K562 (cell line): ENCODE data around the gene CNIH4. TPM values are rescaled to one million over a fixed set of nuclear protein-coding genes. Genes with fewer than 3 reads are reported as not detected.

ENCODE experiments used
- ATAC-seq: fragments of 200-7000 bp; cut with Tn5 transposase; 3 replicates; pipeline ENCODE4 v1.9.1; 2020; ENCODE audit warnings: moderate library complexity
- Bru-seq: library from RNA; stranded (reverse); fragments of 400-500 nt; gene quantifications from one replicate; lab custom pipeline; 2021; lab: Mats Ljungman, UMichigan
- BruChase-seq, 2 experiments: library from RNA; stranded (reverse); fragments of 400-500 nt; gene quantifications; one replicate each; lab custom pipeline; 2021; lab: Mats Ljungman, UMichigan
- BruUV-seq: library from RNA; stranded (reverse); fragments of 400-500 nt; replicated peaks from 2 replicates; lab custom pipeline; 2021; lab: Mats Ljungman, UMichigan
- CTCF ChIA-PET: fragments of 300-600 bp; formaldehyde crosslinking; extraction: SDS; loops from one replicate; lab custom pipeline; 2021; ENCODE audit warnings: low intra/inter-chr PET ratio; lab: Yijun Ruan, JAX
- POLR2A ChIA-PET: fragments of 300-600, 350-650 bp; sonication (Branson Sonifier 250); formaldehyde crosslinking; extraction: SDS; loops from one replicate; lab custom pipeline; 2021; ENCODE audit warnings: antibody characterized with exemption, inconsistent platforms; lab: Yijun Ruan, JAX
- DNase-seq, 4 experiments: peaks; one replicate each; pipeline versions ENCODE4 v3.0.0 to v3.0.0-alpha.2; 2011 to 2018; ENCODE audit warnings: low spot score in 3 of 4, mixed read lengths in 3 of 4; ENCODE audit errors: extremely low read depth in 1 of 4
- FAIRE-seq: peaks from 2 replicates; lab custom pipeline; 2011; peaks lifted over from hg19 to GRCh38; lab: Jason Lieb, UNC
- H2AFZ ChIP-seq: 2 replicates; pipeline ENCODE4 v1.6.0; 2011; ENCODE audit warnings: low read depth, low read length, control low read depth, inconsistent platforms
- H3K27ac ChIP-seq: fragments of 200-600 bp; 3 replicates; pipeline ENCODE4 v1.8.0; 2011; ENCODE audit warnings: low read depth, mild to moderate bottlenecking, control low read depth, inconsistent platforms, low read length, moderate library complexity, mixed read lengths; ENCODE audit errors: extremely low read depth
- H3K27me3 ChIP-seq, 2 experiments: fragments of 300-600 bp in 1 of 2; 2 replicates in 1 of 2; 3 replicates in 1 of 2; pipeline versions ENCODE4 v1.6.0 to v1.8.0; 2011; ENCODE audit warnings: inconsistent platforms in 2 of 2, low read length in 2 of 2, mild to moderate bottlenecking in 1 of 2, mixed read lengths in 1 of 2, moderate library complexity in 1 of 2; ENCODE audit not compliant: control insufficient read depth in 2 of 2, insufficient read depth in 2 of 2
- H3K36me3 ChIP-seq: fragments of 300-600 bp; 3 replicates; pipeline ENCODE4 v1.8.0; 2011; ENCODE audit warnings: mild to moderate bottlenecking, low read length, inconsistent platforms; ENCODE audit not compliant: control insufficient read depth, insufficient read depth
- H3K4me1 ChIP-seq, 2 experiments: fragments of 200-600 bp in 1 of 2; replicated peaks in 1 of 2; 2 replicates in 1 of 2; 3 replicates in 1 of 2; pipeline versions ENCODE4 v1.5.1 to v1.8.0; 2011; ENCODE audit warnings: inconsistent platforms in 2 of 2, low read length in 2 of 2, mild to moderate bottlenecking in 1 of 2, mixed read lengths in 1 of 2, moderate library complexity in 1 of 2; ENCODE audit not compliant: control insufficient read depth in 2 of 2, insufficient read depth in 2 of 2
- H3K4me2 ChIP-seq: 2 replicates; pipeline ENCODE4 v1.6.1; 2011; ENCODE audit warnings: low read length, control low read depth, inconsistent platforms, mixed read lengths; ENCODE audit not compliant: insufficient read depth
- H3K4me3 ChIP-seq: fragments of 200-600 bp; sonication (generic), shearing (Covaris generic); 2 replicates; pipeline ENCODE4 v1.5.1; 2016; ENCODE audit warnings: control low read depth, inconsistent platforms
- H3K79me2 ChIP-seq: fragments of 200-600 bp; 3 replicates; pipeline ENCODE4 v1.8.0; 2011; ENCODE audit warnings: low read length, inconsistent platforms; ENCODE audit not compliant: control insufficient read depth, insufficient read depth
- H3K9ac ChIP-seq, 2 experiments: 2 replicates each; pipeline versions ENCODE4 v1.6.0 to v1.6.1; 2011; ENCODE audit warnings: low read depth in 2 of 2, low read length in 2 of 2, control low read depth in 1 of 2, inconsistent platforms in 1 of 2, mild to moderate bottlenecking in 1 of 2, mixed read lengths in 1 of 2; ENCODE audit not compliant: insufficient read depth in 1 of 2
- H3K9me1 ChIP-seq: one replicate; pipeline ENCODE4 v1.6.0; 2011; ENCODE audit warnings: inconsistent platforms, mild to moderate bottlenecking, low read length, moderate library complexity; ENCODE audit not compliant: control insufficient read depth, insufficient read depth
- H3K9me3 ChIP-seq: replicated peaks from 2 replicates; pipeline ENCODE4 v1.5.1; 2011; ENCODE audit warnings: low read depth, low read length, inconsistent platforms; ENCODE audit not compliant: control insufficient read depth, insufficient read depth
- H4K20me1 ChIP-seq: replicated peaks from 2 replicates; pipeline ENCODE4 v1.6.1; 2011; ENCODE audit warnings: low read length, inconsistent platforms, mixed read lengths; ENCODE audit not compliant: control insufficient read depth, insufficient read depth
- DMBX1 ChIP-seq: fragments of 250-450 bp; sonication (Bioruptor Pico); IDR thresholded peaks from 2 replicates; pipeline ENCODE4 v1.8.0; 2022; ENCODE audit warnings: inconsistent platforms, mild to moderate bottlenecking, moderate library complexity, borderline replicate concordance
- MBD1 ChIP-seq: fragments of 250-450 bp; sonication (Bioruptor Pico); IDR thresholded peaks from 2 replicates; pipeline ENCODE4 v1.8.0; 2022; ENCODE audit warnings: inconsistent platforms
- NR2C2 ChIP-seq, 2 experiments: fragments of 200-800 bp in 1 of 2; sonication (Bioruptor generic) in 1 of 2; sonication (generic) in 1 of 2; formaldehyde crosslinking in 1 of 2; IDR thresholded peaks; 2 replicates each; pipeline versions ENCODE4 v1.6.1 to v1.8.0; 2016 to 2022; ENCODE audit warnings: mild to moderate bottlenecking in 1 of 2, missing compliant biosample characterization in 1 of 2, missing genetic modification characterization in 1 of 2, missing genetic modification reagents in 1 of 2
- PCBP1 ChIP-seq: fragments of 200-400 bp; formaldehyde crosslinking; IDR thresholded peaks from 2 replicates; pipeline ENCODE4 v1.6.1; 2018; ENCODE audit warnings: mild to moderate bottlenecking, low read depth, low read length; ENCODE audit not compliant: poor library complexity, severe bottlenecking
- SIN3B ChIP-seq: fragments of 450-650 bp; IDR thresholded peaks from 2 replicates; pipeline ENCODE4 v1.6.1; 2017; ENCODE audit warnings: low read depth, mild to moderate bottlenecking, moderate library complexity
- SLC30A9 ChIP-seq: fragments of 250-450 bp; sonication (Bioruptor Pico); IDR thresholded peaks from 2 replicates; pipeline ENCODE4 v1.8.0; 2022; ENCODE audit warnings: mild to moderate bottlenecking, moderate library complexity
- SMARCC2 ChIP-seq: fragments of 450-650 bp; IDR thresholded peaks from 2 replicates; pipeline ENCODE4 v1.6.1; 2017; ENCODE audit warnings: antibody characterized with exemption, moderate library complexity, mild to moderate bottlenecking, low read depth
- XRCC3 ChIP-seq: fragments of 450-650 bp; IDR thresholded peaks from 2 replicates; pipeline ENCODE4 v1.6.1; 2017; ENCODE audit warnings: mild to moderate bottlenecking, moderate library complexity
- ZNF23 ChIP-seq: fragments of 250-450 bp; sonication (Bioruptor Pico); IDR thresholded peaks from 2 replicates; pipeline ENCODE4 v1.4.0; 2020; ENCODE audit warnings: mild to moderate bottlenecking
- ZNF347 ChIP-seq: fragments of 450-650 bp; formaldehyde crosslinking; IDR thresholded peaks from 2 replicates; pipeline ENCODE4 v1.4.0; 2020; ENCODE audit warnings: low read depth, mild to moderate bottlenecking, moderate library complexity
- WGBS: fragments of 100-300 bp; shearing (Covaris generic); methylation state at CpG from one replicate; pipeline ENCODE4 v1.1.6; 2016; ENCODE audit warnings: low coverage, mixed read lengths; ENCODE audit not compliant: insufficient coverage; ENCODE audit errors: missing lambda C conversion rate; 5-methylcytosine and 5-hydroxymethylcytosine counted together
- in situ Hi-C: fragments of 300-500 bp; cut with MboI; formaldehyde crosslinking; loops from 4 replicates; pipeline ENCODE4 v1.15.0; 2018; ENCODE audit warnings: inconsistent platforms, mixed read lengths
- intact Hi-C: fragments of 100-400 bp; cut with micrococcal nuclease; formaldehyde crosslinking; loops from 2 replicates; pipeline ENCODE4 v1.14.2; 2022
- long read RNA-seq, 3 experiments: library from polyadenylated mRNA in 2 of 3; library from RNA in 1 of 3; unstranded in 2 of 3; stranded (forward) in 1 of 3; transcript quantifications; one replicate each; pipeline ENCODE4 v2.0.0, GENCODE V29; 2019 to 2022
- polyA minus RNA-seq, 3 experiments: library from RNA; depleted of rRNA, polyadenylated mRNA; stranded (reverse); fragments of >200 nt; gene quantifications; 2 replicates each; pipeline ENCODE4 v1.2.3, GENCODE V29; 2011
- polyA plus RNA-seq, 8 experiments: library from polyadenylated mRNA; depleted of rRNA in 4 of 8; stranded (reverse) in 5 of 8; unstranded in 3 of 8; fragments of >200 nt; fragmentation: Nextera tagmentation in 2 of 8; fragmentation: Illumina TruSeq in 1 of 8; extraction: Ambion mirVana in 2 of 8; extraction: Trizol in 1 of 8; gene quantifications; 2 replicates each; pipeline versions ENCODE4 v1.2.1 to v1.2.3, GENCODE V29; 2011 to 2014; ENCODE audit warnings: inconsistent platforms in 1 of 8, missing spikeins in 1 of 8
- total RNA-seq, 7 experiments: library from RNA; depleted of rRNA in 6 of 7; stranded (reverse); fragments of >200 nt in 6 of 7; fragmentation: Illumina TruSeq in 2 of 7; extraction: Trizol in 2 of 7; gene quantifications; 2 replicates each; pipeline versions ENCODE4 v1.2.1 to v1.2.3, GENCODE V29; 2011 to 2021; ENCODE audit warnings: low replicate concordance in 1 of 7
- TF ChIP-seq, protein P1 (sequence below): sonication (generic); formaldehyde crosslinking; IDR thresholded peaks from 2 replicates; pipeline ENCODE4 v1.8.0; 2023; ENCODE audit warnings: mild to moderate bottlenecking, missing genetic modification reagents

CNIH4 gene
- total RNA-seq (2011; cell fraction: chromatin; rRNA removed; ENCODE audit: low replicate concordance), result 28.0 and 34.1 TPM in 2 replicates
- 36.0 and 43.7 TPM in 2 replicates for total RNA-seq (2011; cell fraction: nucleolus; rRNA removed)
- 40.5 and 49.5 TPM in 2 replicates for total RNA-seq (2011; cell fraction: nucleoplasm; rRNA removed)
- 32.6 and 47.6 TPM in 2 replicates for total RNA-seq (2014; rRNA removed)
- 71.9 and 75.2 TPM in 2 replicates for total RNA-seq (2014; rRNA removed; fragmentation: Illumina TruSeq; extraction: Trizol)
- total RNA-seq (2015; rRNA removed; fragmentation: Illumina TruSeq; extraction: Trizol), result 37.5 and 41.3 TPM in 2 replicates
- total RNA-seq (2021), result 45.8 and 49.0 TPM in 2 replicates
- polyA plus RNA-seq (2011; rRNA removed), result 86.4 and 97.0 TPM in 2 replicates
- polyA plus RNA-seq (2011; cell fraction: cytosol; rRNA removed), result 43.8 and 85.8 TPM in 2 replicates
- 24.3 and 29.0 TPM in 2 replicates for polyA plus RNA-seq (2011; cell fraction: nucleus; rRNA removed)
- 50.3 and 75.7 TPM in 2 replicates for polyA plus RNA-seq (2012)
- polyA plus RNA-seq (2014; fragmentation: Illumina TruSeq; extraction: Trizol), result 43.6 and 52.8 TPM in 2 replicates
- polyA plus RNA-seq (2014; fragmentation: Nextera tagmentation; extraction: Ambion mirVana), result 100 to 1,000 TPM; 237 to 266 TPM
- 61.1 and 64.4 TPM in 2 replicates for polyA plus RNA-seq (2014; rRNA removed)
- polyA minus RNA-seq (2011; rRNA and poly(A)+ RNA removed), result 59.9 and 80.4 TPM in 2 replicates
- polyA minus RNA-seq (2011; cell fraction: cytosol; rRNA and poly(A)+ RNA removed), result 12.7 and 14.3 TPM in 2 replicates
- 14.5 and 22.5 TPM in 2 replicates for polyA minus RNA-seq (2011; cell fraction: nucleus; rRNA and poly(A)+ RNA removed)
- percentile 80 among the genes with signal in this experiment for Bru-seq, nascent RNA
- BruChase-seq, experiment 1, labeled RNA remaining after a 2-hour chase, result percentile 83 among the genes with signal in this experiment
- BruChase-seq, experiment 2, labeled RNA remaining after a 6-hour chase, result percentile 82 among the genes with signal in this experiment
- long read RNA-seq, experiment 1, full-length matches to known transcripts, result 133 of 179 reads
- long read RNA-seq, experiment 1, partial matches to known transcripts, result 25 of 179 reads
- long read RNA-seq, experiment 1, other reads (novel, unspliced or antisense), result 21 of 179 reads
- long read RNA-seq, experiment 2, full-length matches to known transcripts, result 39 of 52 reads
- long read RNA-seq, experiment 2, partial matches to known transcripts, result 1 of 52 reads
- long read RNA-seq, experiment 2, other reads (novel, unspliced or antisense), result 12 of 52 reads
- long read RNA-seq, experiment 3, full-length matches to known transcripts, result 47 of 50 reads
- long read RNA-seq, experiment 3, partial matches to known transcripts, result 0 of 50 reads
- long read RNA-seq, experiment 3, other reads (novel, unspliced or antisense), result 3 of 50 reads

- H3K9me3 ChIP-seq, result no peaks in the 10 kb centered on the region
- in situ Hi-C loops (no loop called here), intact Hi-C loops (loop anchor here (1.0 to 2.0 kb wide), 3 partner anchors 22 to 146 kb away; no protein-coding TSS in a partner anchor)
- peak within 1 kb of the TSS; percentile 97 for H2AFZ ChIP-seq
- no peaks in the 10 kb centered on the region for H4K20me1 ChIP-seq
- ChIA-PET POLR2A (interaction anchor here (0.7 to 1.4 kb wide), 6 partner anchors 19 to 219 kb away, joined by 3 to 6 read pairs (median 4); partner anchors contain the start of gene NVL), CTCF (no interaction called here)
- ATAC-seq, result peak; percentile 95
- H3K9me1 ChIP-seq, result no peaks in the 10 kb centered on the region
- H3K4me2 ChIP-seq, result peak within 1 kb of the TSS; percentile 89
- DNase-seq, result peak; percentile 94 to 97 (median 96)
- BruUV-seq, result no TSS peak
- peak within 1 kb of the TSS; percentile 46 for H3K27ac ChIP-seq
- no peaks in the 10 kb centered on the region for H3K27me3 ChIP-seq
- H3K4me3 ChIP-seq, result peak within 1 kb of the TSS; percentile 79
- H3K4me1 ChIP-seq, result peaks cover 12 to 16% of the 10 kb centered on the region in 2 experiments
- peaks cover 39% of the 10 kb centered on the region for H3K79me2 ChIP-seq
- FAIRE-seq, result peak; percentile 96
- no peaks in the 10 kb centered on the region for H3K36me3 ChIP-seq
- H3K9ac ChIP-seq, result peak within 1 kb of the TSS; percentile 74 to 93
- under 1% methylated on average over 72 of the region's 78 CpGs for WGBS
- TF ChIP-seq MBD1 (CRISPR knock-in tag), result no peak
- peak; percentile 64 for TF ChIP-seq SIN3B
- no peak for TF ChIP-seq DMBX1 (CRISPR knock-in tag)
- TF ChIP-seq, protein P1, sequence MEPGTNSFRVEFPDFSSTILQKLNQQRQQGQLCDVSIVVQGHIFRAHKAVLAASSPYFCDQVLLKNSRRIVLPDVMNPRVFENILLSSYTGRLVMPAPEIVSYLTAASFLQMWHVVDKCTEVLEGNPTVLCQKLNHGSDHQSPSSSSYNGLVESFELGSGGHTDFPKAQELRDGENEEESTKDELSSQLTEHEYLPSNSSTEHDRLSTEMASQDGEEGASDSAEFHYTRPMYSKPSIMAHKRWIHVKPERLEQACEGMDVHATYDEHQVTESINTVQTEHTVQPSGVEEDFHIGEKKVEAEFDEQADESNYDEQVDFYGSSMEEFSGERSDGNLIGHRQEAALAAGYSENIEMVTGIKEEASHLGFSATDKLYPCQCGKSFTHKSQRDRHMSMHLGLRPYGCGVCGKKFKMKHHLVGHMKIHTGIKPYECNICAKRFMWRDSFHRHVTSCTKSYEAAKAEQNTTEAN, result no peak
- TF ChIP-seq ZNF23 (CRISPR knock-in tag), result no peak
- no peak for TF ChIP-seq ZNF347
- 0 out of 2 replicates have a peak, but pooled peaks have one; percentile 46 for TF ChIP-seq NR2C2 (CRISPR knock-in tag; IDR thresholded peaks at IDR 0.05)
- peak; percentile 86 for TF ChIP-seq NR2C2 (tag; IDR thresholded peaks at IDR 0.05)
- TF ChIP-seq XRCC3, result no peak
- no peak for TF ChIP-seq SLC30A9 (CRISPR knock-in tag)
- no peak for TF ChIP-seq PCBP1
- 0 out of 2 replicates have a peak, but pooled peaks have one; percentile 51 for TF ChIP-seq SMARCC2
Measured at GRCh38 chr1:224356685-224357625, at the start of gene CNIH4. Gene CNIH4, plus strand, starts transcription at chr1:224356879. Its CDS starts 46 bp downstream, at chr1:224356925.
